NCI-H1105 (cell line): Measurements from ENCODE around the gene ECSIT.

Experiments used
- DNase-seq: peaks from one replicate; lab custom pipeline; 2025; lab: John Stamatoyannopoulos, UW

ECSIT gene

DNA sequence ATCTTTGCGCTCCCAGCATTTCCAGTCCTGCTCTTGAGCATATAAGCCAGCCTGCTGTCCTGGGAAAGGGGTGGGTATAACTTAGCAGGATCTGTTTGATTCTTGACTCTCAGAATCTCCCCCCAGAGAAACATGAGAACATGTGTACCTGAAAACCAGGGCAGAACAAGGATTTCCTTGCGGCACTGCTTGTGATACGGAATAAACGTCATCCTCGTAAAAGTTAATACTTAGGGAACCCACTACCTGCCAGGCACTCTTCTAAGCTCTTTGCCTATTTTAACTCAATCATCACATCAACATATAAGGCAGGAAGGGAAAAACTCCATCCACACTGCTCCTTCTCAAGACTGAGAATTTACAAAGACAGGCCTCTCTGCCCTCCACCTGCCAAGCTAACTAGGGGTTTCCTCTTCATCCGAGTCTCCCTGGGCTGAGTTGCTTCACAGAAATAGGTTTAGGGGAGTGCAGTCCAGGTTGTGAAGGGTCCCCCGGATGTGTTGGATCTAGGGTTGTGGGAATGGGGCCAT lies 24.4 kb downstream of the ECSIT start:
- DNase-seq, result no peak

DNA sequence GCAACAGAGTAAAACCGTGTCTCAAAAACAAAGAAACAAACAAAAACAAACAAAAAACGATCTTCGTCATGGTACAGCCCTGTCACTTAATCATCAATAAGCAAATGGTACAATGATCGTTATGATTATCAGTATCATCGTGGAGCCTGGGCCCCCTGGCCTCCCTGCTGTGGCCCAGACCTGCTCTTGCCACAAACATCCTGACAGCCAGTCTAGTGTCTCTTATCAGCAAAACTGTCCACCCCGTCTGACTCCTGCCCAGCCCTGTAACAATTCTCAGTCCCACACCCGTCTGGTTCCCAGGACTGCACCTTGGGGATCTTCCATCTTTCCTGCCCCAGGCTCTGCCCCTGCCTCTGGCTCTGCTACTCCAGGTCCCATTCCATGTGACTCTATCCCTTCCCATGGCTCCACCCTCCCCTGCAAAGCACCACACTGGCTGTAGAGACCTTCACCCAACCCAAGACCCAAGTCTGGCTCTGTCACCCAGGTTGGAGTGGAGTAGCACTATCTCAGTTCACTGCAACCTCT lies 29.0 kb downstream of the ECSIT start:
- no peak for DNase-seq

DNA sequence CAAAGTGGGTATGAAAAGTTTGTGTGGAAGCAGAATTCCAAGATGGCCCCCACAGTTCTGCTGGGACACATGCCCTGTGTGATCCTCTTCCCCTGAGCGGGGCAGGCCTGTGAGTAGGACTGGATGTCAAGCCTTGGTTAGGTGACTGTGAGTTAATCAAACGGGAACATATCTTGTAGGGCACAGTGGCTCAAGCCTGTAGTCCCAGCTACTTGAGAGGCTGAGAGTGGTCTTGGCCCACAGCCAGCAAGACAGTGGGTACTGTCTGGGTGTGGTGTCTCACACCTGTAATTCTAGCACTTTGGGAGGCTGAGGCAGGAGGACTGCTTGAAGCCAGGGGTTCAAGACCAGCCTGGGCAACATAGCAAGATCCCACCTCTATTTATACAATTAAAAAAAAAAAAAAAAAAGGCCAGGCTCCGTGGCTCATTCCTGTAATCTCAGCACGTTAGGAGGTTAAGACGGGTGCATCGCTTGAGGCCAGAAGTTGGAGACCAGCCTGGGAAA lies 29.7 kb downstream of the ECSIT start:
- DNase-seq, result no peak

DNA sequence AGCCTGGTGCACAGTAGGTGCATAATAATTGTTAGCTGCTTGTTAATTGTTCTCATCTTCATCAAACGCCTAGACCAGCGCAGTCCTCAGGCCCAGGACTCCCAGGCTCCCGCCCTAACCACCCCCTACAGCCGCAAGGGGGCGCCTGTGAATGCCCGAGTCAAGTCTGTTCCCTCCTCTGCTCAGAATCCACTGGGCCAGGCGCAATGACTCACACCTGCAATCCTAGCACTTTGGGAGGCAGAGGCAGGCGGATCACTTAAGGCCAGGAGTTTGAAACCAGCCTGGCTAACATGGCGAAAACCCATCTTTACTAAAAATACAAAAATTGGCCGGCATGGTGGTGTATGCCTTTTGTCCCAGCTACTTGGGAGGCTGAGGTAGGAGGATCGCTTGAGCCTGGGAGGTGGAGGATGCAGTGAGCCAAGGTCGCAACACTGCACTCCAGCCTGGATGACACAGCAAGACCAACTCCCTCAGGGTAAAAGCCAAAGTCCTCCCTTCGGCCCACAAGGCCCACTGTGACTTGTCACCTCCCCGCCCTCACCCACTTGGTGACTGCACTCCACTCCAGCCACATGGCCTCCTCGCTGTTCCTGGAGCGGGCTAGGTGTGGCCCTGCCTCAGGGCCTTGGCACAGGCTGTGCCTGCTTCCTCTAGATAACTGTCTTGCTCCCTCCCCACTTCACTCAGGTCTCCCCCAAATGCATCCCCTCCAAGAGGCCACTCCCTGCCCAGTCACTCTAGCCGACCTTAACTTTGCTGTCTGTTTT lies 32.4 kb downstream of the ECSIT start:
- no peak for DNase-seq

DNA sequence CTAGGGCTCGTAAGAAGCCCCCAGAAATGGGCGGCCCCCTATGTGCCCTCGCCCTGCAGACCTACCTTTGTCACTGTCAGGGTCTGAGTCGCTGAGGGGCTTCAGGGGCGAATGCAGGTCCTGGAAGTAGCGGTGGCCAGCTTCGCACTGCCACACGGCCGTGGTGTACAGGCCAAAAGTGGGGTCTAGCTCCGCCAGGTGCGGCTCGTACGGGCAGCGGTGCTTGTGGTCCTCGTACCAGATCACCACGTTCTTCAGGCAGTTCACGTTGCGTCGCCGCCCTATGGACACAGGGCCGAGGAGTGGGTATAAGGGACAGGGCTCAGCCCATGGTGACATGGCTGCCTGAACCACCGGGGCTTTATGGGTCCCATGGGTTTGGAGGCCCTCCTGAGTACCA lies 33.0 kb downstream of the ECSIT start:
- no peak for DNase-seq

DNA sequence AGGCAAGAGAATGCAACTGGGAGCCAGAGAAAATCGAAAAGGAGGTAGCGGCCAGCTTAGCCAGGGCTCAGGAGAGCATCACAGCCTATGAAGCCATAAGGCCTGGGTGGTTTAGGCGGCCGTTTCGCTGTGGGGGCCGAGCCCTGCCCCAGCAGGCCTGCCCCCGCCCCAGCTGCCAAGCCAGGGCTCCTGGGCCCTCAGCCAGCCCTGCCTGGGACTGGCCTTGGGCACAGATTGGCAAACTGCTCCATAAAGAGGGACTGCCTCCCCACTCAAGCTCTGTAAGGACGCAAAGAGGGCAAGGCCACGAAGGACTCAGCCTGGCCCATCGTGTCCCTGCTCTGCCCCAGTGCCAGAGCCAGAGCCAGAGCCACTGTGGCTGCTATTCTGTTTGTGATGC lies 33.5 kb downstream of the ECSIT start:
- no peak for DNase-seq

DNA sequence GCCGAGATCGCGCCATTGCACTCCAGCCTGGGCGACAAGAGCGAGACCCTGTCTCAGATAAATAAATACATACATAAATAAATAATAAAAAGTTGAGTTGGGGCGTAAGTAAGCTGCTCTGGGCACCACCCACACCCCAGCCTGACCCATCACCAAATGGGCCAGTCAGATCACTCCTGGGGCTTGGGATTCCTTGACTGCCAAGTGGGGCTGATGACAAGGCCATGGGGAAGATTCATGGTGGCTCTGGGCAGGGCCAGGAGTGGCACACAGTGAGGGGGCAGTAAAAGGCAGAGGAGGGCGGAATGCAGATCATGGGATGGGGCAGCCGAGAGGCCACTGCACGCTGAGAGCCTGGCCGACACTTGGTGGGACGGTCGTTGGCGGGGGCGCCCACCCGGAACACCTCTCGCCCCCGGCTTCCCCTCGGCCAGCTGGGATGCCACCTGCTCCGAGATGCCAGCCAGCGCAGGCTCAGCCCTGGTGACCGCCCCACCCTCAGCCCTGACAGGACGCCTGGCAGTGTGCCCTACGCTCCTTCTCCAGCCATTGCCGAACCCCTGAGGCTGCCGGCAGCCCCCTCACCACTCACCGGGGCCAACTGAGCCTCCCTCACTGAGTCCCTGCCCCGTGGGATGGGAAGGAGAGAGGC lies 34.2 kb downstream of the ECSIT start:
- DNase-seq, result no peak

DNA sequence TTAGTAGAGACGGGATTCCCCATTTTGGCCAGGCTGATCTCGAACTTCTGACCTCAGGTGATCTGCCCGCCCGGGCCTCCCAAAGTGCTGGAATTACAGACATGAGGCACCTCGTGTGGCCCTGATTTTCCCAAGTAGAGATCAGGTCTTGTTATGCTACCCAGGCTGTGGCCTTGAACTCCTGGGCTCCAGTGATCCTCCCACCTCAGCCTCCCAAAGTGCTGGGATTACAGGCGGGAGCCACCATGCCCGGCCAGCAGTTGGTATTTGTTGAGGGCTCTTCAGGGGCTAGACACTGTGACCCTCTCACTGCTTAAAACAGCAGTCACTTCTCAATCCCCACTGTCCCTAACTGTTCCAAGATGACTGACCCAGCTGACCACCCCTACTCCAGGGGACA lies 39.6 kb downstream of the ECSIT start:
- DNase-seq, result no peak

DNA sequence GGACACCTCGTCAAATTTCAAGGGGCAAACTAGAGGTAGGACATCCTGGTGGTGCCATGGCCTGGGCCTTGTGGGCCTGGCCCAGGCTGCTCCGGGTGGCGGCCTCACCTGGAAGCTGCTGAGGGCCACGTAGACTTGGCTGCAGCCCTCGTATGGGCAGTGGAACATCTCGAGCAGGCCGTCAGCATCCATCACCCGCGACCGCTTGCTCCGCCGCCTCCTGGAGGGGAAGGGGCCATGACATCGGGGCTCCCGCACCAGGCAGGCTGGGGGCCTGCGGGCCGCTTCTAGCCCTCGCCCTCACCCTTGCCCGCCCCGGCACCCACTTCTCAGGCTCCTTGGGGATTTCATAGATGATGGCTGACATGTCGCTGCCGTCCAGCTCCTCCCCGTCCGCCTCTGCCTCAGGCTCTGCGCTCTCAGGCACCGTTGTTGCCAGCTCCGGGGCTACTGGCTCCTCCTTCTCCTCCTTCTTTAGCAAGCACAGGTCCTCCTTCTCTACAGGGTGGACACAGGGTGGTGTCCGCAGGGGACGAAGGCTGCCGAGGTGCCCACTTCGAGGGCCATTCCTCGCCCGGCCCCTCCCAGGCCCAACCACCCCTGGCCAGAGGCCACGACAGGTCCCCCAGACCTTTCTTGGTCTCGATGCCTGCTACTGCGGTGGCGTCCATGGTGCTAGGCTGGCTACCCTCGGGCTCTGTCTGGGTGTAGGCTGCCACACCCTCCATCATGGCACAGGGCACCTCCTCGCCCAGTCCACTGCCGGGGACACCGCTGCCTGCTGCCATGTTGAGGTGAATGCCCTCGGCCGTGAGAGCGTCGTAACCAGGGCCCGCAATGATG lies 42.1 kb downstream of the ECSIT start:
- no peak for DNase-seq

DNA sequence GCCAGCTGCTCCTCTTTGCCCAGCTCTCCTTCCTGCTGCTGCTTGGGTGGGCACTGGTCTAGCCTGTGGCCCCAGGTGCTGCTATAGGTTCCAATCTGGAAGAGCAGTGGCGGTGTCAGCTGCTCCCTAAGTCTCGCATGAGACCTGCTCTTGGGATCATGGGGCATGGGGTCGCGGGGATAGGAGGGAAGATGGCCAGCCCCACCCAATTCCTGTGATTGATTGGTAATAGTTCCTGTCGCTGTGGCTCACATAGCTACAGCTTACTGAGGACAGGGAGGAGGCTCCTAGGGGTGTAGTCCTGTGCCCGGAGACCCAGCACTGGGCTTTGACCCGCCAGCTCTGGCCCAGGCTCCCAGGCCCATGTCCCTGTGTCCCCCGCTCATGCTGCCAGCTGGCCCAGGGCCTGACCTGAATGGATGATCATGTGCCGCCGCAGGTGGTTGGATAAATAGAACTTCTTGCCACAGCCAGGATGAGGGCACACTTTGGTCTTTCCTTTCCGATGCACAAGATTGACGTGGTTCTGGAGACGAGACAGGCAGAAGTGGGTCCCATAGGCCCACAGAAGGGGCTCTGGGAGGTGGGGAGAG lies 43.6 kb downstream of the ECSIT start:
- DNase-seq, result no peak

DNA sequence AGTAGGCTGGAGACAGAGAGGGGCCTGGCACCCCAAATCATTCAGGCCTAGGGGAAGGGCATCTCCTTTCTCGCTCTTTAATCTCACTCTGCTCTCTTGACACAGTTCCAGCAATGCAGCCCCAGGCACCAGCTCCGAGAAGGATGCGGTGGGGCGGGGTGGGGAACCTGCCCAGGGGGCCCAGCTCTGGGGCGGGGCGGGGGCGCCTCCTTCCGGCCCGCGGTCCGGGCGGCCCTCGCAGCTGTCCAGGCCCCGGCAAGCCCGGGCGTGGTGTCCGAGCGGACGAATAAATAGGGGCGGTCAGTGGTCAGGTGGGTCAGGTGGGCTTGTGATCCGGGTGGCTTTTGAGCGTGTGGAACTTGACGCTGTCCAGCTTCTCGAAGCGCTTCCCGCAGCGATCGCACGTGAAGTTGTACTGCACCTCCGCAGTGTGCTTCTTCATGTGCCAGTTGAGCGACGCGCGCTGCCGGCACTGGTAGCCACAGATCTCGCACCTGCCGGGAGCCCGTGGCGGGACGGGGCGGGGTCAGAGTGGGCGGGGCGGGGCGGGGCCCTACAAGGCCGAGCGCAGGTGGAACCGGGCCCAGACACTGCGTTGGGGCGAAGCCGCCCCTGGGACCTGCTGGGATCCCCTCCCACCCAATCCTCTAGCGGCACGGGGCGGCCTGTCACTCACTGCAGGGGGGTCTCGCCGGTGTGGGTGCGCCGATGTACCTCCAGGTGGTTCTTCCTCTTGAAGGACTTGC lies 45.4 kb downstream of the ECSIT start:
- DNase-seq, result no peak

DNA sequence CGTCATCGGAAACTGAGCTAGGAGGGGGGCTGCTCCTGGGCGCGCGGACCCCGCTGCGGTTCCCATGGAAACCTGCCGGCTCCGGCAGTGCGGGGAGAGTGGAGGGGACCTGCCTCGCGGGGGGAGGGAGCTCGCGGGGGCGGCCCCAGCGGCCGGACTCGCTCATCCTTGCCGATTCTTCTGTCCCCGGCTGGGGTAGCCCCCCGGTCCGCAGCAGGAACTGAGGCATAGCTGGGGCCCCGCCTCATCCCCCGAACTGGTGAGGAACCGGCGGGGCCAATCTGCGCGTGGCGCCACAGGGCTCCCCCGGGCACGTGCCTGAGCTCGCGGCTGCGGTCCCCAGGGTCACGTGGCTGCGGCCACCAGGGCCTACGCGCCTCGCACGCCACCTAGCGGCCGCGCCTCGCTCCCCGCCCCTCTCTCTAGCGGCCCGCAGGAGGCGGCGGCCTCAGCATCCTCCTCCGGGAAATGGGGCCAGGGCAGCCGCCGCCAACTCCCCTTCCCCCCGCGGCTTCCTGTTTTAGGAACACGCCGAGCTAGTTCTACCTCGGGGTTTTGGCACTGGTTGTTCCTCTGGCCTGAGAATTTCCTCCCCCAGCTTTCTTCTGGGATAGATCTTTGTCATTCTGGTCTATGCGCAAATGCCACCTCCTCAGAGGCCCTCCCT lies 46.4 kb downstream of the ECSIT start:
- DNase-seq, result peak; percentile 87

DNA sequence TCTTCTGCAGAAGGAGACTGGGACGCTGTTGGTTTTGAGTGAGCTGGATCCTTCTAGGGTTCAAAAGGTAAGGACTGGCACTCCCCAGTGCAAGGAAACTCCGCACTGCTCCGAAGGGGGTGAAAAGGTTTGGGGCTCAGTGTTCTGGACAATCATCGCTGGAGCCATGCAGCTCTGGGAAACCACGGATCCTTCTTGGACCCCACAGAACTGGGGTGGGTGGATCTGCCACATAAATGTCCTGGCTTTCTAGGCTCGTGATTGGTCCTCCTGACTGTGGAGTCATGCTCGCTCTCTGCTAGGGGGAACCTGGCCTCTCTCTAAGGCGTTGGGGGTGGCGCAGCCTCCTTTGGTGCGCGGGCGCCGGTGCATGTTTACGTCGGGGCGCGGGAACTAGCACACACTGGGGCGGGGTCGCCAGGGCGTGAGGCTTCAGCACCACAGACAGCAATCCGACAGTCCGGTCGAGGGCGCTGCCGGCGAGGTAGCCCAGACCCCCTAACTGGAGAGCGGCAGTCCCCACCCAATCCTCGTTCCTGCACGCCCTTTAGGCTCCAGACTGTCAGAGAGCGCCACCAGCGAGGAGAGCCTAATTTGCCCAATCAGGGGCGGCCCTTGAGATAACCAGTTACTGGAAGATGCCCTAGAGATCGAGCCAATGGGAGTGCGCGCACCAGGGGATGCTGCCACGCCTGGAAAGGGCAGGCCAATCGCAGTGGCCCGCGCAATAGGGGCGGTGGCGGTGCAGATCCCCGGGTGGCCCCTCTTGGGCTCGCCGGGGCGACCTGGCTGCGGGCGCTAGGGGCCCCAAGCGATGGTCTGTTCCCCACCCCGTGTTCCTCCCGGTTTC lies 47.2 kb downstream of the ECSIT start:
- peak; percentile 89 for DNase-seq

DNA sequence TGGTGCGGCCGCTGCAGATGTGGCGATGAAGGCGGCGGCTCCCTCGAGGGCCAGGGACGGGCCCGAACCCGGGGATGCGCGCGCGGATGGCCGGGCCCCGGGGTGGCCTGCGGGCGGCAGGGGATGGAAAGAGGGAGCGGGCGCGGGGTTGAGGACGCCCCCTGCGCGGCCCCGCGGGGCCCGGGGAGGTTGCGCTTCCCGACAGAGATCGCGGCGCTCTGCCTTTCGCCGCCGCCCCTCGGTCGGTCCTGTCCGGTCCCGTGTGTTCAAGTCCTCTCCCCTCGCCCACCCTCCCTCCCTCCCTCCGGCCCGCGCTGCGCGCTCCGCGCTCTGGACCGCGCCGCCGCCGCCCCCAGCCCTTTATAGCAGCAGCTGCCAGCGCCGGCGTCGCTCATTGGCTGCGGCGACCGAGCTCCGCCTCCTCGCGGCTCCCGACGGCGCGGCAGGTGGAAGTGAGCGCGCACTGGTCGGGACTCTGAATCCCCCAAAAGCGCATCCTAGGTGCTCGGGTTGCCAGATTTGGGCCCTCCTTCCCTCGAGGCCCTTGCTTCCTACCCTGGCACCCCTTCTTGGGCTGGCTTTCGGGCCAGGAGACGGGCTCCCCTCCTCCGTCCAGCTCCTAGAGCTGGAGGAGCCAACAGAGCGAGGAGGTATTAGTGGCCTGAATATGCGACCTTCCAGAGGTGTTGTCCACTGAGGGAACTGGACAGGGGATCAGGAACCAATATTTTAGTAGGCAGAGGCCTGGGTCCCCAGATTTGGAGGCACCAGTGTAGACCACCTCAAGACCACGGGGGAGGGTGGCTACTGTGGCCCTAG lies 48.0 kb downstream of the ECSIT start, which contains the start of gene ELAVL3:
Gene ELAVL3, minus strand, starts transcription at position 332 of the 819 bp plus-strand sequence. CDS start 438 bp downstream, outside the sequence.
- peak; percentile 68 for DNase-seq

DNA sequence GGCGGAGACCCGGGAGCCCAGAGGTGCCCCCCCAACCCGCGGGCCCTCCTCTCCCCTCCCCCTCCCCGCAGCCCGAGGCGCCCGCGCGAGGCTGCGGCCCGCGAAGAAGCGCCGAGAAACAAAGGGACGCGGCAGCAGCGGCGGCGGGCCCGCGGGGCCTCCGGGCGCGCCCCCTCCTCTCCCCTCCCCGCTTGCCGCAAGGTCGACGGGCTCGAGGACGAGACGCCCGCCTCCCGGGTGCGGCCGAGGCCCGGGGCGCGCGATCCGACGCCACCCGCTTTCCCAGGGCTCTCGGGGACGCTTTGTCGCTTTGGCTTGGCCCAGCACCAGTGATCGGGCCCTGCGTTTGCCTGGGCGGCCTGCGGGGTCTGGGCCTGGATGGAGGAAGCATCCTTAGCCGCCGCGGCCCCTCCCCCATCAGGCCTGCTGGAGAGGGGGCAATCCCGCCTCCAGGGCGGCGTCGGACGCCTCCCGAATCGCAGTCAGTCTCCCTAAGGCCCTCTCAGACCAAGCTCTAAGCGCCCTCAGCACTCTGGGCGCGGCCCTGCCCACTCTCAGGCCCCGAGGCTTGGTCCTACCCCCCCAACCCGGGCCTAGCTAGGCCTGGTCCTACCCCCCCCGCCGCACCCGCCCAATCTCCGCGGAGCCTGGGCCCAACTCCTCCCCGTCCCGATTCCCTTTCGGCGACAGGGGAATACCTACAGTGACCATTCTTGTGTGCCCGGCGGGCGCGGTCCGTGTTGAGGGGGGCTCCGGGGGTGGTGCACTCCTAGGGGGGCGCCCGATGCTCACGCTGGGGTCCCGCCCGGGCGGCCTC lies 48.8 kb downstream of the ECSIT start:
- DNase-seq, result no peak

DNA sequence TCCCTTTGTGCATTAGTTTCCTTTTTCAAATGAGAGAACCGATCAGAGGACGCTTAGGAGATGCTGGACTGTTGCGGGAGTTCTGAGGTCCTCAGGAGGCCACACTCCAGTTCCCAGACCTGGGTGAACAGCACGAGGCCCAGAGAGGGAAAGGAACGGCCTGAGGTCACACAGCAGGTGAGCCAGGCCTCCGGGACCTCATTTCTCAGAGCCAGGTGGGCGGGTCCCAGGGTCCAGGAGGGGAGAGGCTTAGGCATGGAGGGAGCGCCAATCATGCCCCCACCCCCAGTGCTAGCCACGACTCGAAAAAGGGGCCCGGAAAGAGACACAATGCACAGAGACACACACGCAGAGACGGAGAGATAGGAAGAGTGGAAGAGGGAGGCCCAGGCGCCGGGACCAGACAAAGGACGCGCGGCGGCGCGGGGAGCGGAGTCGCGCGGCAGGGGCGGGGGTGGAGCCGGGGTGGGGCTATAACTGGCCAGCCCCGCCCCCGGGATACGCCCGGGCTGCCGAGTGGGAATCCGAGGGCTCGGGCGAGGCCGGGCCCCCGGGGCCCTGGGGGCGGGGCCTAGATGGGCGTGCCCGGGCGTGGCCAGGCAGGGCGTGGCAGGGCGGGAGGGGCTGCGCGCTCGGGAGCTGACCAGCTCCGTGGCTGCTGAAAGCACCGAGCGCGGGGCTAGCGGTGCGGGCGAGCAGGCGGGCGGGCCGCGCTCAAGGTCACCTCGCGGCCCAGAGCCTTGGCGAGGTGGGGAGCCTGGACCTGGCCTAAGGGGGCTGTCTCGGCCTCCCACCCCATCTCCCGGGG lies 49.6 kb downstream of the ECSIT start:
- DNase-seq, result peak; percentile 37
